Small intestine (tissue), 7 donors: Measurements from ENCODE around the gene MPP3. TPM values are rescaled to one million over a fixed set of nuclear protein-coding genes. Genes with fewer than 3 reads are reported as not detected.

Source experiments
- DNase-seq, 2 donors: peaks; one replicate each; pipeline versions ENCODE4 v3.0.0 to v3.0.0-alpha.2; 2013
- FAIRE-seq: peaks from 2 replicates; lab custom pipeline; 2012; peaks lifted over from hg19 to GRCh38; lab: Jason Lieb, UNC
- H3K27ac ChIP-seq, 3 donors: one replicate each; pipeline ENCODE4 v1.5.1; 2013; ENCODE audit warnings: low read length in 2 of 3, mild to moderate bottlenecking in 2 of 3, control low read depth in 1 of 3, inconsistent platforms in 1 of 3, low read depth in 1 of 3, moderate library complexity in 1 of 3
- H3K27me3 ChIP-seq, 3 donors: one replicate each; pipeline ENCODE4 v1.6.1; 2013; ENCODE audit warnings: low read length in 3 of 3, inconsistent platforms in 1 of 3; ENCODE audit not compliant: control insufficient read depth in 3 of 3, insufficient read depth in 3 of 3
- H3K36me3 ChIP-seq, 3 donors: one replicate each; pipeline ENCODE4 v1.6.1; 2013; ENCODE audit warnings: low read length in 3 of 3, inconsistent platforms in 1 of 3, low read depth in 1 of 3, mild to moderate bottlenecking in 1 of 3, moderate library complexity in 1 of 3; ENCODE audit not compliant: control insufficient read depth in 3 of 3, insufficient read depth in 2 of 3
- H3K4me1 ChIP-seq, 3 donors: one replicate each; pipeline ENCODE4 v1.6.1; 2013; ENCODE audit warnings: low read length in 2 of 3, inconsistent platforms in 1 of 3, low read depth in 1 of 3, mild to moderate bottlenecking in 1 of 3, moderate library complexity in 1 of 3; ENCODE audit not compliant: control insufficient read depth in 3 of 3, insufficient read depth in 2 of 3
- H3K4me3 ChIP-seq, 3 donors: one replicate each; pipeline ENCODE4 v1.5.1; 2013; ENCODE audit warnings: low read length in 3 of 3, control low read depth in 1 of 3, inconsistent platforms in 1 of 3, low read depth in 1 of 3, mild to moderate bottlenecking in 1 of 3, moderate library complexity in 1 of 3
- H3K9me3 ChIP-seq, 2 donors: one replicate each; pipeline ENCODE4 v1.6.1; 2013; ENCODE audit warnings: low read depth in 1 of 2, low read length in 1 of 2; ENCODE audit not compliant: control insufficient read depth in 2 of 2, insufficient read depth in 1 of 2
- WGBS, 3 donors: extraction: QIAGEN DNeasy Blood & Tissue Kit; methylation state at CpG; one replicate each; pipeline ENCODE4 v1.1.7; 2013; 5-methylcytosine and 5-hydroxymethylcytosine counted together
- polyA plus RNA-seq, 4 donors: library from polyadenylated mRNA; stranded (reverse) in 3 of 4; unstranded in 1 of 4; fragments of 200-250 nt in 3 of 4; fragments of 120-200 nt in 1 of 4; gene quantifications; one replicate each; pipeline versions ENCODE4 v1.2.1 to v1.2.3, GENCODE V29; 2013
- donor health status: healthy with polysubstance abuse.
- donor health status: control.
- donor health status: control.
- donor health status: Bipolar disorder and iron deficiency.
- donor health status: healthy.

The MPP3 gene
- polyA plus RNA-seq, 4 donors = 1.2 to 5.4 (median 2.6) TPM

- DNase-seq (peak in 1 of 2 donors; percentile 27), FAIRE-seq (no peak)
- Histone ChIP-seq H3K9me3 (no peaks in the 10 kb centered on the region), H3K27ac (peak overlapping the region in 1 of 3 donors; percentile 87), H3K27me3 (no peaks in the 10 kb centered on the region), H3K36me3 (peaks cover 0 to 10% (median 0%) of the 10 kb centered on the region in 3 donors), H3K4me3 (no peak overlapping the region), H3K4me1 (peaks cover 0 to 4% (median 3%) of the 10 kb centered on the region in 3 donors)
- WGBS, 3 donors = 53 to 79% (median 57%) methylated on average over 5 of the region's 5 CpGs
Measured at GRCh38 chr17:43822570-43823190, 10.3 kb downstream of the MPP3 start.

- no peaks in the 10 kb centered on the region for H3K9me3 ChIP-seq
- no peak overlapping the region for H3K4me3 ChIP-seq
- H3K27ac ChIP-seq = no peak overlapping the region
- FAIRE-seq (no peak), DNase-seq (no peak)
- 90 to 94% (median 91%) methylated on average over 14 of the region's 14 CpGs for WGBS, 3 donors
- peaks cover 0 to 20% (median 0%) of the 10 kb centered on the region in 3 donors for H3K36me3 ChIP-seq
- H3K27me3 ChIP-seq = no peaks in the 10 kb centered on the region
- peaks cover 3 to 9% (median 6%) of the 10 kb centered on the region in 3 donors for H3K4me1 ChIP-seq
Measured at GRCh38 chr17:43820759-43821158, 12.2 kb downstream of the MPP3 start.

GRCh38 chr17:43818966-43819365, 14.0 kb downstream of the MPP3 start:
- H3K36me3 ChIP-seq = peaks cover 0 to 11% (median 0%) of the 10 kb centered on the region in 3 donors
- peaks cover 3 to 9% (median 6%) of the 10 kb centered on the region in 3 donors for H3K4me1 ChIP-seq
- no peak overlapping the region for H3K4me3 ChIP-seq
- H3K27ac ChIP-seq = no peak overlapping the region
- H3K27me3 ChIP-seq = no peaks in the 10 kb centered on the region
- WGBS, 3 donors = 90 to 96% (median 91%) methylated on average over 5 of the region's 5 CpGs
- DNase-seq (no peak), FAIRE-seq (no peak)
- H3K9me3 ChIP-seq = no peaks in the 10 kb centered on the region

GRCh38 chr17:43817826-43818225, 15.1 kb downstream of the MPP3 start:
- H3K27me3 ChIP-seq = no peaks in the 10 kb centered on the region

GRCh38 chr17:43816336-43817320, 16.3 kb downstream of the MPP3 start:
- 49 to 80% (median 68%) methylated on average over 23 to 24 of the region's 24 CpGs for WGBS, 3 donors
- Histone ChIP-seq H3K27ac (no peak overlapping the region), H3K36me3 (peaks cover 0 to 17% (median 0%) of the 10 kb centered on the region in 3 donors), H3K27me3 (no peaks in the 10 kb centered on the region), H3K4me1 (peaks cover 0 to 6% (median 5%) of the 10 kb centered on the region in 3 donors), H3K9me3 (no peaks in the 10 kb centered on the region), H3K4me3 (no peak overlapping the region)
- FAIRE-seq (no peak), DNase-seq (peak; percentile 30 to 65)

More at GRCh38 chr17:43817826-43818225, 15.1 kb downstream of the MPP3 start:
- DNase-seq (no peak), FAIRE-seq (no peak)
- Histone ChIP-seq H3K36me3 (peaks cover 0 to 17% (median 0%) of the 10 kb centered on the region in 3 donors), H3K9me3 (no peaks in the 10 kb centered on the region), H3K4me1 (peaks cover 0 to 6% (median 5%) of the 10 kb centered on the region in 3 donors), H3K27ac (no peak overlapping the region), H3K4me3 (no peak overlapping the region)
- 91 to 96% (median 94%) methylated on average over 9 of the region's 9 CpGs for WGBS, 3 donors

- H3K36me3 ChIP-seq = peaks cover 0 to 17% (median 0%) of the 10 kb centered on the region in 3 donors
- H3K9me3 ChIP-seq = no peaks in the 10 kb centered on the region
- no peaks in the 10 kb centered on the region for H3K27me3 ChIP-seq
- no peak overlapping the region for H3K4me3 ChIP-seq
- DNase-seq = no peak
- WGBS, 3 donors = 24 to 44% (median 25%) methylated on average over 1 of the region's 1 CpG
- peaks cover 0 to 6% (median 5%) of the 10 kb centered on the region in 3 donors for H3K4me1 ChIP-seq
- no peak overlapping the region for H3K27ac ChIP-seq
- no peak for FAIRE-seq
Measured at GRCh38 chr17:43814714-43815113, 18.2 kb downstream of the MPP3 start.

- Histone ChIP-seq H3K36me3 (peaks cover 0 to 17% (median 0%) of the 10 kb centered on the region in 3 donors), H3K27ac (no peak overlapping the region), H3K9me3 (no peaks in the 10 kb centered on the region), H3K4me3 (no peak overlapping the region), H3K27me3 (no peaks in the 10 kb centered on the region), H3K4me1 (peaks cover 0 to 6% (median 5%) of the 10 kb centered on the region in 3 donors)
- no peak for FAIRE-seq
- 81 to 85% (median 82%) methylated on average over 12 of the region's 12 CpGs for WGBS, 3 donors
- DNase-seq = no peak
Measured at GRCh38 chr17:43814026-43814425, 18.9 kb downstream of the MPP3 start.

- WGBS, 3 donors = 87 to 90% (median 88%) methylated on average over 3 of the region's 3 CpGs
- no peak overlapping the region for H3K27ac ChIP-seq
- DNase-seq (no peak), FAIRE-seq (no peak)
- H3K4me1 ChIP-seq = peaks cover 0 to 6% (median 5%) of the 10 kb centered on the region in 3 donors
- H3K27me3 ChIP-seq = no peaks in the 10 kb centered on the region
- H3K9me3 ChIP-seq = no peaks in the 10 kb centered on the region
- H3K4me3 ChIP-seq = no peak overlapping the region
- H3K36me3 ChIP-seq = peaks cover 0 to 17% (median 0%) of the 10 kb centered on the region in 3 donors
Measured at GRCh38 chr17:43813386-43813785, 19.6 kb downstream of the MPP3 start.
